Adrenal gland (tissue), 12 donors: ENCODE measurements around the gene PROX1. TPM values are rescaled to one million over a fixed set of nuclear protein-coding genes. Genes with fewer than 3 reads are reported as not detected.

Source experiments
- DNase-seq, 7 donors: peaks; one replicate each; pipeline ENCODE4 v3.0.0-alpha.2; 2019 to 2020
- H3K27ac ChIP-seq, 5 donors: fragments of 200-600 bp; sonication (generic) in 4 of 5; 1 replicate in 3 of 5; 2 replicates in 2 of 5; pipeline versions ENCODE4 v1.5.1 to v1.8.0; 2016 to 2020; ENCODE audit warnings: mild to moderate bottlenecking in 1 of 5
- H3K27me3 ChIP-seq: fragments of 200-600 bp; 2 replicates; pipeline ENCODE4 v1.8.0; 2021
- H3K36me3 ChIP-seq, 2 donors: fragments of 200-600 bp; replicated peaks in 1 of 2; 1 replicate in 1 of 2; 2 replicates in 1 of 2; pipeline versions ENCODE4 v1.5.1 to v1.8.0; 2018 to 2022
- H3K4me1 ChIP-seq, 2 donors: fragments of 200-600 bp; replicated peaks in 1 of 2; 1 replicate in 1 of 2; 2 replicates in 1 of 2; pipeline versions ENCODE4 v1.5.1 to v1.8.0; 2018 to 2021
- H3K4me3 ChIP-seq, 4 donors: fragments of 200-600 bp; sonication (generic) in 3 of 4; one replicate each; pipeline ENCODE4 v1.5.1; 2016 to 2018
- H3K9me3 ChIP-seq, 3 donors: fragments of 200-600 bp; sonication (generic) in 1 of 3; replicated peaks in 1 of 3; 1 replicate in 2 of 3; 2 replicates in 1 of 3; pipeline versions ENCODE4 v1.5.1 to v1.8.0; 2016 to 2021
- POLR2A ChIP-seq, 2 donors: fragments of 450-650 bp; IDR thresholded peaks; one replicate each; pipeline ENCODE4 v1.6.1; 2017; ENCODE audit warnings: antibody characterized with exemption in 2 of 2, mild to moderate bottlenecking in 2 of 2, moderate library complexity in 1 of 2
- WGBS, 4 donors: extraction: QIAGEN DNeasy Blood & Tissue Kit in 2 of 4; methylation state at CpG; one replicate each; pipeline versions ENCODE4 v1.1.5 to v1.1.7; 2013 to 2017; 5-methylcytosine and 5-hydroxymethylcytosine counted together
- intact Hi-C, 2 donors: fragments of 100-400 bp; cut with DNase I; formaldehyde crosslinking; loops; one replicate each; pipeline versions ENCODE4 v1.14.1 to v1.15.0; 2022 to 2023
- polyA plus RNA-seq, 3 donors: library from polyadenylated mRNA; stranded (reverse); fragments of 200-250 nt in 2 of 3; fragments of 350-450 nt in 1 of 3; fragmentation: Illumina TruSeq in 1 of 3; extraction: RNeasy Lipid Tissue Mini Kit (QIAGEN cat#74804) in 1 of 3; gene quantifications; one replicate each; pipeline ENCODE4 v1.2.3, GENCODE V29; 2013 to 2014
- total RNA-seq, 9 donors: library from RNA; depleted of rRNA in 4 of 9; stranded (reverse); fragments of >200 nt in 4 of 9; fragments of 120-200 nt in 1 of 9; fragmentation: NEBNext Ultra II Directional in 1 of 9; extraction: Animal tissue kit (Norgen Biotek cat#: 25700) in 1 of 9; gene quantifications; one replicate each; pipeline versions ENCODE4 v1.1.0 to v1.2.4, GENCODE V29; 2013 to 2023
- TF ChIP-seq, protein P1 (sequence below), 6 experiments: fragments of 450-650 bp in 4 of 6; fragments of 200-600 bp in 2 of 6; sonication (generic) in 1 of 6; IDR thresholded peaks; 1 replicate in 5 of 6; 2 replicates in 1 of 6; pipeline versions ENCODE4 v1.5.1 to v1.8.0; 2016 to 2021; ENCODE audit warnings: antibody characterized with exemption in 6 of 6, mild to moderate bottlenecking in 2 of 6, moderate library complexity in 1 of 6
- donor health status: healthy with polysubstance abuse.
- donor health status: Bipolar disorder and iron deficiency.
- donor health status: DM: yes; HTN: yes; CAD: no.
- donor health status: DM: no; HTN: no; CAD: no.
- donor health status: DM: no; HTN: no; CAD: no.
- donor health status: DM: yes; HTN: yes; CAD: no.

Gene PROX1
- total and polyA plus RNA-seq, 12 donors = 2.6 to 91.7 (median 18.8) TPM

DNA sequence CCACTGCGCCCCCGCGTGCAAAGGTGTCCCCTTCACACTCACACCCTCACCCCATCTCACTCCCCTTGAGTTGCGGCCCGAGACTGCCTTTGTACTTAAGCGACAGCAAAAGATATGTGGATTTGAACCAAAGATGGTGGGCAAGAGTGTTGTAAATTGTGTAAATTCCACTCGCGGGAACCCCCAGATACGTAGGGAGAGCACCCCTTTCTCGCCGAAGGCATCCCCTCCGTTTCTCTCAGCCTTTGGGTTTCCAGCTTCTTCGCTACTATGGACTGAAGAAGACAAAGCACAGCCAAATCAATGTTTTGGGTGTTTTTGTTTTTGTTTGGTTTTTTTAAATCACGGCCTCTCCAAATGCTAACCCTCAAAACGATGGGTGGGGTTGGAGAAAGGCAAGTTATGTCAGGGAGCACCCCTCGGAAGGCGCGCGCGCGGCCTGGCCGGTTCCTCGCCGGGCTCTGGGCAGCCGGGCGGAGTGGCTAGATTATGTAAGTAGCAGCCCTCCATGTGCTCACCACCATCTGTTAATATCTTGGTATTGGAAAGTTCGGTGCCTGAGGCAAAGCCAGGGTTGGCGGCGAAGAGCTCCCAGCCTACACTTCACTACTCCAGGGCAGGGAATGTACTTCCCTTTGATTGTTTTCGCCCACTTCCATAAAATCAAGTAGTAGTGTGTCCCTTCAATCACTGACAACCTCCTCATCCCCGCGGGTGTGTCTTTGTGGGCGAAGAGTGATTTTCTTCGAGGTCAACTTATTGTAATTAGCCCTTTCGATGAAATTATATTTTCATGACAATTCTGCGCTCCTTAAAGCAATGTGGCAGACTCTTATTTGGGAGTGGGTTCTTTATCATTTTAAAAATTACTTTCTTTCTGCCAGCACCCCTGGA, 4.0 kb upstream of the PROX1 start:
- Histone ChIP-seq H3K4me1 (peaks cover 0 to 27% of the 10 kb centered on the region in 2 donors), H3K27me3 (peaks cover 7% of the 10 kb centered on the region), H3K27ac (peak overlapping the region in 1 of 5 donors; percentile 34), H3K9me3 (no peaks in the 10 kb centered on the region), H3K4me3 (peak overlapping the region in 1 of 4 donors; percentile 55), H3K36me3 (no peaks in the 10 kb centered on the region)
- intact Hi-C loops = loop anchor here (5.0 to 10.0 kb wide), 2 partner anchors 131 to 139 kb away; no protein-coding TSS in a partner anchor
- WGBS, 4 donors = 48 to 68% (median 55%) methylated on average over 32 to 36 of the region's 36 CpGs
- no peak for DNase-seq
- no peak for TF ChIP-seq POLR2A (IDR thresholded peaks at IDR 0.05)
- TF ChIP-seq, protein P1, sequence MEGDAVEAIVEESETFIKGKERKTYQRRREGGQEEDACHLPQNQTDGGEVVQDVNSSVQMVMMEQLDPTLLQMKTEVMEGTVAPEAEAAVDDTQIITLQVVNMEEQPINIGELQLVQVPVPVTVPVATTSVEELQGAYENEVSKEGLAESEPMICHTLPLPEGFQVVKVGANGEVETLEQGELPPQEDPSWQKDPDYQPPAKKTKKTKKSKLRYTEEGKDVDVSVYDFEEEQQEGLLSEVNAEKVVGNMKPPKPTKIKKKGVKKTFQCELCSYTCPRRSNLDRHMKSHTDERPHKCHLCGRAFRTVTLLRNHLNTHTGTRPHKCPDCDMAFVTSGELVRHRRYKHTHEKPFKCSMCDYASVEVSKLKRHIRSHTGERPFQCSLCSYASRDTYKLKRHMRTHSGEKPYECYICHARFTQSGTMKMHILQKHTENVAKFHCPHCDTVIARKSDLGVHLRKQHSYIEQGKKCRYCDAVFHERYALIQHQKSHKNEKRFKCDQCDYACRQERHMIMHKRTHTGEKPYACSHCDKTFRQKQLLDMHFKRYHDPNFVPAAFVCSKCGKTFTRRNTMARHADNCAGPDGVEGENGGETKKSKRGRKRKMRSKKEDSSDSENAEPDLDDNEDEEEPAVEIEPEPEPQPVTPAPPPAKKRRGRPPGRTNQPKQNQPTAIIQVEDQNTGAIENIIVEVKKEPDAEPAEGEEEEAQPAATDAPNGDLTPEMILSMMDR (IDR thresholded peaks at IDR 0.05) = no peak

DNA sequence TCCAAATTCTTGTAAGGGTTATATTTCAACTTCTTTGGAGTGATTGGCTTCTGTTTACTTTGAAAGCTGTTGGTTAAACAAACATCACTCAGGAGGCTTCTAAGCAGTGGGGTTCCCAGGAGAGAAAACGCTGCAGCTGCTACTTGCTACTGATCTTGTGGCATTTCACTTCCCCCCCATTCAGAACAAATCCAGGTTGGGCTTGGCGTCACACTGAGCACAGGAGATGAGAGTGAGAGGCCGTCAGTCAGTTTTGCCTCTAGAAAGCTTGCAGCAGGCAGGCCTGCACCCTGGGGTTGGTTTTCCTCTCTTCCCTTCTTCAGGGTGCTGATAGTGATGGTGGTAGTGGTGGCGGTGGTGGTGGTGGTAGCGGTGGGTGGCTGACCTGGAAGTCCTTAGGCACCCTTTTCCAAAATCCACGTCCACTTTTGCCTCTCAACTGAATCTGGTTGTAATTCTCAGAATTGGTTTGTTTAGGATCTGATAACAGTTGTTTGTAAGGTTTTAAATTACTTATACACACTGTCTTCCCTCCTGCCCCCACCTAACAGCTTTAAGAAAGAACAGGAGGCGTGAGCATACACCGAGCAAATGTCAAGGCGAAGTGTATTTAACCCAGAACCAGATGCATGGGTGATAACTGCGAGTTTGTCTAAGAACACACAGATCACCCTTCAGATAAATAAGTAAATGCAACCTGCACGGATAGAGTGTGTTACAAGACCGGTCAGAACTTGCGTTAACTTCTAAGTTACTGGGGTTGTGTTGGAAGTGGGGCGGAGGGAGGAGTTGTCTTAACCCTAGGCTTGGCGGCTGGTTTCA, 3.2 kb upstream of the PROX1 start:
- H3K27me3 ChIP-seq = peaks cover 7% of the 10 kb centered on the region

DNA sequence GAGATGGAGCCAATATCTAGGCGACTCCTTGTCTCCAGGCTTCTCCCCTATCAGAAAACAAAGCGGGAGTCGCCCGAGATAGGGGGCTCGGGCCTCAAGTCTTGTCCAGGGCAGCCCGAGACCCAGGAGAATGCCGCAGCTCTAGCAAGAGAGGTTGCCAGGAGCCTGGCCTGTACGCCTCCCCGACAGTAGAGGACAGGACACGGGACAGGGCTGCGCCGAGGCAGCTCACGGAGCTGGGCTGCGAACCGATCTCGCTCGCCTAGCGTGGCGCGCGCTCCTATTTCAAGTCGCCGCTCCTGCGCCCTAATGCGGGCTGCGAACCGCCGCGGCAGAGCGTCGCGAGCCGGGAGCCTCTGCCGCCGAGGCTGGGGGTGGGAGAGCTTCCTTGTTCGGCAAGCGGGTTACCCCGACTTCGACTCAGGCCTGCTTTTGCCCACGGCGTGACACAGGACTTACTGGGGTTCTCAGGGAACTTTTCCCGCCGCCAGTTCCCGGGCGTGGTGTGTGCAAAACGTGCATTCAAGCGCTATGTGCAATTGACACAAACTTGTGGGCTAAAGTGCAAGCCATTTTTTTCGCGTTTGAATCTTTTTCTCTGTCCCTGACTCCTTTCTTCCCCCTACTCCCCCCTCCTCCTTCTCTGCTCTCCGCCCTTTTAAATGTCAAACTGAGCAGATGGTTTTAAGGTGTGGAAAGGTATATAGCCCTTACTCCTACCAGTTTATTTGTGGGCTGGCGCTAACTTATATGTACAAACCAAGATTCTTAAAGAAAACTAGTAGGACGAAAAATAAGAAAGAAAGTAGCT, 2.4 kb upstream of the PROX1 start:
- intact Hi-C loops = loop anchor here in 1 of 2 donors (10.0 kb wide), 1 partner anchor 129 kb away; no protein-coding TSS in a partner anchor
- WGBS, 4 donors = 45 to 63% (median 48%) methylated on average over 24 to 52 of the region's 52 CpGs
- Histone ChIP-seq H3K4me1 (peaks cover 7 to 27% of the 10 kb centered on the region in 2 donors), H3K27ac (no peak overlapping the region), H3K4me3 (no peak overlapping the region), H3K27me3 (peaks cover 4% of the 10 kb centered on the region), H3K9me3 (no peaks in the 10 kb centered on the region), H3K36me3 (no peaks in the 10 kb centered on the region)
- TF ChIP-seq, protein P1 (IDR thresholded peaks at IDR 0.05) = no peak
- TF ChIP-seq POLR2A (IDR thresholded peaks at IDR 0.05) = no peak
- no peak for DNase-seq

More for the DNA sequence above, 3.2 kb upstream of the PROX1 start:
- no peak overlapping the region for H3K27ac ChIP-seq
- DNase-seq = no peak
- TF ChIP-seq, protein P1 (IDR thresholded peaks at IDR 0.05) = no peak
- no peak for TF ChIP-seq POLR2A (IDR thresholded peaks at IDR 0.05)
- intact Hi-C loops = loop anchor here (5.0 to 10.0 kb wide), 2 partner anchors 130 to 138 kb away; no protein-coding TSS in a partner anchor
- H3K4me1 ChIP-seq = peaks cover 0 to 27% of the 10 kb centered on the region in 2 donors
- H3K36me3 ChIP-seq = no peaks in the 10 kb centered on the region
- no peaks in the 10 kb centered on the region for H3K9me3 ChIP-seq
- WGBS, 4 donors = 55 to 66% (median 62%) methylated on average over 15 of the region's 15 CpGs
- no peak overlapping the region for H3K4me3 ChIP-seq
